DMS 273 treated with DMSO at 0.1 percent for 48 hours (cell line): ENCODE measurements around the gene GSN.
A peak's percentile ranks its signal among the peaks of the same experiment; 100 is the strongest.

ENCODE experiments used
- DNase-seq: peaks from one replicate; lab custom pipeline; 2025; lab: John Stamatoyannopoulos, UW

The GSN gene

DNA sequence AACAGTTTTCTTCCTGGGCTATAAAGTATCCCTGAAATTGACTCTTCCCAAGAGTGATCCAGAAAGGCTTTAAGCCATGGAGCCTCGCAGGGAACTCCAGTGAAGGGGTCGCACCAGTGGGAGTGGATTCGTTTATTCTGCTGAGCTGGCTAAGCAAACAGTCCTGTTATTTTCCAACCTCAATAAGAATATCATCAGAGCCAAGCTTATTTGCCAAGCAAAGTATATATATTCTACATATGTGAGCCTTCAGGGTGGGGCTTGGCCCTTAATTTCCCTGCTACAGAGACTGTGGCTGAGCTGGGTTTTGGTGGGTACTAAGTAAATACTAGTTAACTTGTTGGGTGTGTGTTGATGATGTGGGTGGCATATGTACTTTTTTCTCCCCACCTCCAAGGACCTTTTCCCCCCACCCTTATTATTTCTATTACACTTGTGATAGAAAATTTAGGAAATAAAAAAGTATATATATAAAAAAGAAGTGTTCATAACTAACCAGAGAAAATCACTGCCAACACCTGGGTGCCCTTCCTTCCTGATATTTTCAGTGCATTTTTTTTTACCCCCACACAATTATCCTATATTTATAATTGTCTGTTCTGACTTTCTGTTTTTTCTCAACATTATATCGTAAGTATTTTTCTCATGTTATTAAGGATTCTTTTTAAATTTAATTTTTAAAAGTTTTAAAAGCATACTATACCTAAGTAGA is 5.3 kb downstream of the GSN start:
- DNase-seq = no peak

DNA sequence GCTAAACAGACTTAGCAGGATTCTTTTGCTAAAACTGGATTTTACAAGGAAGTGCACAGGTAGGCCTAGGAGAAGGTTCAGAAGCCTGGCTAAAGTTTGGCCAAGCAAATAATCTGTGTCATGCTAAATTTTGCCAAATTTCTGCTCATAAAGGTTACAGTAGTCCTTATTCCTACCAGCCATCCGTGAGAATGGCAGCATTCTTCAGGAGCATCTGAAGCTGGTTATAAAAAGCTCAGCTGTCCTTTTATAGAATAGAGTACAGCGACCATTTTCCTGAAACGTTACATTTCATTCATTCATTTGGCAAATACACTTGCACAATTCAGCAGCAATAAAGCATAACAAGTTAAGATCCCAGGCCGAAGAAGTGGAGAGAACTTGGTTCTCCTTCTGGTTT is 6.9 kb downstream of the GSN start:
- DNase-seq = no peak

DNA sequence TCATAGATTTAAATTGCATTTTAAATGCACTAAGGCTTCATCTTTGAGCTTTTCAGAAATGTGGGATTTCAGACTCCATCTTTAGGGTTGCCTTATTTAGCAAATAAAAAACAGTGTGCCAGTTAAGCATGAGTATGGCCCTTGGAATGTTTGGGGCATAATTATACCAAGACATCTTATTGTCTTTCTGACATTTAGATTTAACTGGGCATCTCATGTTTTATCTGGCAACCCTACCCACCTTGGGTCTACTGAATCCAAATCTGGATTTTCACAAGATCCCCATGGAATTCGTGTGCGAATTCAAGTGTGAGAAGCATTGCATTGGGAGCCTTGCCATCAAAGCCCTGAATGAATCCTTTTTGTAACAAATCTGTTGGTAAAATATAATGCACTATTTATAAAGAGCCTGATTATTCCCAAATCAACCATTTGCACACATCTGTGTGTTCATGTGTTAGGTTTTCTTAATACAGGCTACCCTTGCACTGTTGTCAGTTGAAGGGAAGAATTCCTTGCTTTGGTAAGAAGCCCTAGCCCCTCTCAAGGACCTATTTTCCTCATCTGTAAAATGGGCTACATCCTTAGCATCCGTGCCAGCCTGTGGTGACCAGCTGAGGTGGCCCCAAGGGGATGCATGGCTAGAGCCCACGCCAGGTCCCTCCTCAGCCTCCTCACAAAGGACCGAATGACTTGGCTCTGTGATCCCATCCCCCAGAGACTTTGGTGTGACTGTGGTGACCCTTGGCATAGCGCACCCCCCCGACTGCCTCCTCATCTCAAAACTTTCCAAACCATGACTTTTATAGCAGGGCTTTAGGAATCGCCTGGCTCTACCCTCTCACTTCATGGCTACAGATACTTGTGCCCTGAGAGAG is 8.1 kb downstream of the GSN start:
- no peak for DNase-seq

DNA sequence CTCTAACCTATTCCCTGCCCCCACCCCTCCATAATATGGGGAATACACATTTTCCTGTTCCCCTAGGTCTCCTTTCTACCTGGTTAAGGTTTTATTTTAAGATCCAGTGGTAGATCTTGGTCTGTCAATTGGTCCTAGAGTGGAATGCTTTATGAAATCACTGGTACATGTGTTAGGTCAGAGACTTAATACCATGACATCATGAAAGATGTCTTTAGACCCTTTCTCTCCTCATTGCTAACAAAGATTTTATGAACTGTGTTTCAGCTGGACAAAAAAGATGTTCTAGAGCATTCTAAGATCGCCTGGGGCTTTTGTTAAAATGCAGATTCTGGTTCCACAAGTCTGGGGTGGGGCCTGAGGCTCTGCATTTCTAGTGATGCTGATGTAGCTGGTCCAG is 9.1 kb downstream of the GSN start:
- DNase-seq = no peak

DNA sequence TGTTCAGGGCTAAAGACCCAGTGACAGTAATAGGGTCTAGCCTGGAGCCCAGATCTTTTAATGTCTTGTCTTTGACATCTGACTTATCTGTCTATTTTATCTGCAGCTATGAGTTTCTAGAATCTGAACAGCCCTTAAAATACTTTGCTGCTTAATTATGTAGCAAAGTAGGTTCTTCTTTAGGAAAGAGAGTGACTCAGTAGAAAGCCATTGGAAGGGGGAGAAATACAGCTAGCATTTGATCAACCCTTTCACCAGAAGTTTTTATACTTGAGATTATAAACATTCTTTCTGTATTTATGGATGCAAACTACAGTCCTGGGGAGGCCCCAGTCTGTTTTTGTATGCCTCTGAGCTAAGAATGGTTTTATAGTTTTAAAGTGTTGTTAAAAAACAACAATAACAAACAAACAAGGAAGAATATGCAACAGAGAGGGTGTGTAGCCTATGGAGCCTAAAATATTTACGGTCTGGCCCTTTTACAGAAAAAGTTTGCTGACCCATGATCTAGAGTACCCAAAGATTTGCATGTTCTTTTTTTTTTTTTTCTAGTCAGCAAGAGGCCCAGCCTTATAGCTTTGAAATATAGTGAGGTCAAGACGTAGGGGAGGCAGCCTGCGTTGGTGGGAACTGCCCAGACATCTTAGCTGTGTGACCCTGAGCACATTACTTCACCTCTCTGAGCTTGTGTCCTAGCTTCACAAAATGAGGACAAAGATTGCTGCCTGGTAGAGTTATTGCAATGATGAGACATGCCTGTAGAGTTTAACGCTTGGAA is 9.7 kb downstream of the GSN start:
- DNase-seq = no peak

- DNase-seq = peak; percentile 46
Observed at GRCh38 chr9:121278477-121279261, 10.7 kb downstream of the GSN start.

GRCh38 chr9:121279776-121280388 is 11.9 kb downstream of the GSN start:
- DNase-seq = no peak

GRCh38 chr9:121280715-121281613 is 13.0 kb downstream of the GSN start:
- DNase-seq = no peak

- peak; percentile 24 for DNase-seq
Observed at GRCh38 chr9:121281614-121282276, 13.8 kb downstream of the GSN start.

GRCh38 chr9:121282277-121283079 is 14.5 kb downstream of the GSN start:
- peak; percentile 68 for DNase-seq

DNA sequence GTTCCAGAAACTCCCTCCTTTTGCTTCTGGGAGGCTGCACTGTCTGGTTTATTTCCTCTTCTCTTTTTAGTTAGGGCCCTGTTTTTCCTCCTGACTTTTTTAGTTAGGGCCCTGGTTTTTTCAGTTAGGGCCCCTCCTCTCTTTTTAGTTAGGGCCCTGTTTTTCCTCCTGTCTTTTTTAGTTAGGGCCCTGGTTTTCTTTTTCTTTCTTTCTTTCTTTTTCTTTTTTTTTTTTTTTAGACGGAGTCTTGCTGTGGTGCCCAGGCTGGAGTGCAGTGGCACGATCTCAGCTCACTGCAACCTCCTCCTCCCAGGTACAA is 15.1 kb downstream of the GSN start:
- no peak for DNase-seq

DNA sequence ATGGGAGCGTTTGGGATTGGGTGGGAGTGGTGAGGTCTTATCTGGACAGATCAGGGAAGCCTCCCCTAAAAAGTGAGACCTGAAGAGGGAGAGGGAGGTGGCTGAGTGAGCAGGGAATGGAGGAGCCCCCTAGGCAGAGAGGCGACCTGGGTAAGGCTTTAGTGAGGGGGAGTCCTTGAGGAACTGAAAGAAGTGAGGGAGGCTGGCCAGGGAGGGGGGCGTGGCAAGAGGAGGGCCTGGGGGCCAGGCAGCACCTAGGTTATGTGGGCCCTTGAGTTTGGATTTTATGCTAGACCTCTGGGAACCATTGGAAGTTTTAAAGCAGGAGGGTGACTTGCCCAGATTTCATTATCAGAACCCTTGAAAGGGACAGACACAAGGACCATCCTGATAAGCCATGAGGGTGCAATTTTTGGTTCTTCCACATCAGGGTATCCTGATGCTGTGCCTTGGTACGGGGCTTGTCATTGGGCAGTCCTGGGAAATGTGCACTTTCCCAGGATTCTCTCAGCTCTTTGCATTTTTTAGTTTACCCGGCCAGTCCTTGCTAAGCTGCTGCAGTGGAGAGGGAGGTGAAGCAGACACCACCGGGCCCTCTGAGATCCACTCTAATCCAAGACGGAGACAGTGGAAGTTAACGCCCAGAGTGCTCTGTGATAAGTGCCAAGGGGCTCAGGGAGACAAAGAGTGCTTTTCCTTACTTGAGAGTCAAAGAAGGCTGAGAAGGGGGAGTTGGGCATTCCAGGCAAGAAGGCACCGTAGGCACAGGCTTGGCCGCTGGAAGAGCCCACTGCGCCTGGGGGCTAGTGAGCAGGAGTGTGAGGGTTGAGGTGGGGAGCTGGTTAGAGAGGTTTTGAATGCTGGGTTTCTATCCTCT is 16.1 kb downstream of the GSN start:
- DNase-seq = no peak

DNA sequence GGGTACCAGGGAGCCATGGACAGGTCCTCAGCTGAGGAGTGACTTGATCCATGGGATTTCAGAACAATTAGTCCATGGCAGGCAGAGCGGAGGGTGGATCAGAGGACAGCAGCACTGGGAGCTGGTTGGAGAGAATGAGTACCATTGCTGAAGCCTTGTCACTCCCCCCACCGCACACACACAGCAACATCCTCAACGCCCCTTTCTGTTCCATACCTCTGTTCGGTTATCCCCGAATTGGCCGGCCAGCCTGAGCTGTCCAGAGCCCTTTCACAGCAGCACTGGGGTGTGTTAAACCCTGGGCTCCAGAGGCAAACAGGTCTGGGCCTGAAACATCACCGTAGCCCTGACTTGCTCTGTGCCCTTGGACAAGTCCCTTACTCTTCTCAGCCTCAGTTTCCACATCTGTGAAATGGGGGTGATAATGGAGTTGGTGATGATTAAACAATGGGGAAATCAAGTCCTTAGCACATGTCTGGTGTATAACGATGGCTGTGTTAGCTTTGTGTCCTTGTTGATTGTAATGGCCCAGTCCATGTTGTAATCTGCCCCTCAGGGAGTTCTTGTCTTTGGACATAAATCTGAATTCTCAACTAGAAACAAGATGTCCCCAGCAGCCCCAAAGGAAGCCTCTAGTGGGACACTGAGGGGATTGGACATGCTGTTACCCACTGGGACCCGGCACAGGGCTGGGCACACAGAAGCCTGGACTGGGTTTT is 16.9 kb downstream of the GSN start:
- DNase-seq = no peak

GRCh38 chr9:121285835-121286687 is 18.1 kb downstream of the GSN start:
- DNase-seq = no peak

GRCh38 chr9:121286688-121286972 is 18.7 kb downstream of the GSN start:
- DNase-seq = no peak

DNA sequence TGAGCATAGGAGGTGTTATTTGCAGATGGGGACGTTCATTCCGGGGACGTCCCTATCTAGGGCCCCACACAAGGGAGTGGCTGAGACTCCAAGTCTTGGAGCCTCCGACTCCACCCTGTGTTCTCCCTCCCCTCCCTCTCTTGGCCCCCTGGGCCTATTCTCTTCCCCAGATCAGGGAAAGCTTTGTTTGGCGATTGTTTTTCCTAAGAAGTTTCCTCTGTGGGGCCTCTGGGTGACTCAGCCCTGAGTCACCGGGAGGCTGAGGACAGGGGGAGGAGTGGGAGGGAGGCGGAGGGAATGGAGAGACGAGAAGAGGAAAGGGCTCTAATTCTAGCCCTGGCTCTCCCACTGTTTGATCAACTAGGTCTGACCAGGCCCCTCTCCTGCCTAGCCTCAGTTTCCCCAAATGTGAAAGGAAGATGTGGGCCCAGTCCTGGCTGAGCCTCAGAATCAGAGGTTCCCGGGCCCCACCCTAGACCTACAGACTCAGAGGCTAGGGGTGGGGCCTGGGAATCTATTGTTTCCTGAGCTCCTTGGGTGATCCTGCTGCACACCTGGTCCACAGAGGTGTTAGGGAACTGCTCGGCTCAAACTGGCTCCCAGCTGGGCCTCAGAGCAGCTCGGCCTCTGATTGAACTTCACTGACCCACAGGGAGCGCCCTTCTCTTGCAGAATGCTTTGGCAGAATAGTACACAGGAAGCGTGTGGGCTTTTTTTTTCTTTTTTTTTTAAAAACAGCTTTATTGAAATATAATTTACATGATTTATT is 19.2 kb downstream of the GSN start:
- no peak for DNase-seq
